ENCODE data around the gene ANKH. TPM values are rescaled to one million over a fixed set of nuclear protein-coding genes. Genes with fewer than 3 reads are reported as not detected.
"Not testable (repeated sequence)": the region's sequence is repeated elsewhere in the genome, so short reads cannot be mapped to it uniquely, and the experiment has no call there.

The ANKH gene
- polyA plus RNA-seq, 1 donor = 14.2 TPM

DNA sequence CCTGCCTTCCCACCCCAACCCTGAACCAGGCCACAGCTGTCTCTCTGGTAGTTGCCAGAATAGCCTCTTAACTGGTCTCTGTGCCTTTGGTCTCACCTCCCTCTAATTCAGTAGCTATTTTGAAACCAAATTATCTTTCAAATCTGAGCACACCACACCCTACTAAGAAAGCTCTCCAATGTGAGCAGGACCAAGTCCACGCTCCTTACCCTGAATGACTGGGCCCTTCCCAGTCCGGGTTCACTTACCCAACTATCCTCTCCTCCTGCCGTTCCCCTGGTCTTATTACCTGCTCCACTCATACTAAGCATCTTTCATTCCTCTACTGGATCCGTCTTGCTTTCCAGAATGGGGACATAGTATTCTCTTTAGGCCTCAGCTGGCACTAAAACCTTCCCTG, 16.8 kb downstream of the ANKH start:
- DNase-seq (ENCODE audit: low read depth) = no peak

DNA sequence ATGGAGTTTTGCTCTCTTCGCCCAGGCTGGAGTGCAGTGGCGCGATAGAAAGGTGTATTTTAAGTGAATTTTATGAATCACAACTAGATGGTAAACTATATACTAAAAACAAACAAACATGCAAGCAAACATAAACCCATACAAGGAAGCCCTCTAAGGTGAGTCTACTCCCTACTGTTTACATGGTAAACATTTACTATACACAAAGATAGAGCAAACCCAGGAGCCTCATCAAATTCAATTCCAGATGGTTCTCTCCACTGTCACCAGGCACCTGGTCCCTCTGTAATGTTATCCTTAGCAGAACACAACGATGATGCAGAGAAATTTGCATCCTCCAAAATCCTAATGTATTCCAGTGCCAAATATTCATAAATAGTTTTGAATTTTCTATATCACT, 17.9 kb downstream of the ANKH start:
- DNase-seq (ENCODE audit: low read depth) = no peak

DNA sequence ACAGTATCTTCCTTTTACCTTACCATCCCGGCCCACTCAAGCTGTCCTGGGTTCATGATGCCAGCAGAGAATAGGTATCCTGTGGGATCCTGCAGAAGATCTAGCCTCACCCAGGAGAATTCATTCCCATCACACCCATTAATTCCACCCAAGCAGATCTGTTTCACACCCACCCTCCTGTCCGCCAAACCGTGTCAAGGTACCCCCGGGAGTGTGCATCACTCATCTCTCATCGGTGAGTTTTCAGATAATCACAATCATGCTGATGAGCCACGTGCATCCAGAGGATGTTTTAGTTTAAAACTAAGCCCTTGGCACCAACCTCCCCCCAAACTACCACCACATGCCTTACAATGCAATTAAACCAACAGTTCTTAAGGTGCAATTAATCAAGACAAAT, 18.8 kb downstream of the ANKH start:
- no peak for DNase-seq (ENCODE audit: low read depth)

DNA sequence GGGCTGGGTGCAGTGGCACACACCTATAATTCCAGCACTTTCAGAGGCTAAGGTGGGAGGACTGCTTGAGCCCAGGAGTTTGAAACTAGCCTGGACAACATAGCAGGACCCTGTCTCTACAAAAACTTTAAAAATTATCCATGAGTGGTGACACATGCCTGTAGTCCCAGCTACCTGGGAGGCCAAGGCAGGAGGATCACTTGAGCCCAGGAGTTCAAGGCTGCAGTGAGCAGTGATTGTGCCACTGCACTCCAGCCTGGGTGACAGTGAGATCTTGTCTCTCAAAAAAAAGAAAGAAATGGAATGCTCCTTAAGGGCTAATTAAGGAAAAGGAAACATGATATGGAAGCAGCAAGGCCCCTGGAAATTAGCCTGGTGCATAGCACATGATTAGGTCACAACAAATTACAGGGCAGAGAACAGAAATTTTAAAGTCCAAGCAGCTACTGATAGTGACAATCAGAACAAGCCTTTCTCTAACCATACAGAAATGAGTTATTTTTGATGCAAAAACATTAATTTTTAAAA, 19.5 kb downstream of the ANKH start:
- no peak for DNase-seq (ENCODE audit: low read depth)

DNA sequence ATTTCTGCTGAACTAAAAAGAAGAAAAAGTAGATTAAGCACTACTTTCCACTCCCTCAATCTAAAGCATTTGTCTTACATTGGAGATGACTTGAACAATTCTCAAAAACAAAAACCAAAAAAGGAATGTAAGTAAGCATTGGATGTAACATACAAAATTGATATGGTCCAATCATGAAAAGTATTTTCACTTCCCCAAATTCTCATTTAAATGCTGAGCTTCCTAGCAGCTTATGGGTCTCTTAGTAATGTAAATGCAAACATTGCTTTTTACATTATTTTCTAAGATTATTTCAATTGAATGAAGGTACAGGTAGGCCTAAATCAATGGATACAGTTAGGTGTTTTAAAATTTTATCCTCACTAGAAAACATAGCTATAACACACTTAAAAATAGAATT, 20.0 kb downstream of the ANKH start:
- DNase-seq (ENCODE audit: low read depth) = no peak

DNA sequence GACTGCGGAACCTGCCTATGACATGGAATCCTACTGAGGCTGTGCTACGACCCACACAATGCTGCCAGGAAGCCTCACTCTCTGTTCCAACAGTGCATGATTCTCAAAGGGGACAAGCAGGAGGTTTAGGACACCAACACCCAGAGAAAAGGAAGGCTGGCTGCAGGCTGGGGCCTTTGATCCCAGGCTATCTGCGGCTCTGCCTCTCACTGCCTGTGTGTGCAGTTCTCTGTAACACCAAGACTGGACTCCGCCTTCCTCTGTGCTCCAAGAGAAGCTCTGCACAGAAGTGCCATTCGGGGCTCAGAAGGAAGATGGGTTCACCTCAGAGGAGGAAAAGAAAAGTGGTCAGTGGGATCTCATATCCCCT, 20.5 kb downstream of the ANKH start:
- no peak for DNase-seq (ENCODE audit: low read depth)

DNA sequence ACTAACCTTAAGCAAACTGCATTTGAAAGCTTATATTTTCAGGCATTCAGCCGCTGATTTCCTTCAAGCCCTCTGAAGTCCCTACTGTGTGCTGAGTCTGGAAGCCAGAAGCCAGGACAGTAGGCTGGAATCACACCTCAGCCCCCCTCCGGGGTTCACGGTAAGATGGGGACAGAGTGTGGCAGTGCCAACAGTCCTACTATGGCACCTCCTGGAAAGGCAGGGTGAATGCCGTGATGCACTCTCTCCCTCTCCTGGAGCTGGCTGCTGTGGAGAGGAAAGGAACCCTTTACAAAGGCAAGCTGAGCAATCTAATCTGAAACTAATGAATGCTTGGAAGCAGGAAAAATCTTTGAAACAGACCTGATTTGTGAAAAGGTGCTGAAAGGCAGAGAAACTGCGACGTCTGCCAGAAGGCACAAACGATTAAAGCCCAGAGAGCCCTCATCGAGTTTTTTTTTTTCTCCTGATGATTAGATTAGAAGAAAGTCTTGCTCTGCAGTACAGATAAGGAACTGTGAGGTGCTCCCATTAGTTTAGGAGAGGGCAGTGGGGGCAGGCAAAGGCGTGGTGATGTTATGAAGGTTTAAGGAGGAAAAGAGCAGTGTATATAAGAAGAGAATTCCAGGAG, 21.0 kb downstream of the ANKH start:
- DNase-seq (ENCODE audit: low read depth) = no peak

DNA sequence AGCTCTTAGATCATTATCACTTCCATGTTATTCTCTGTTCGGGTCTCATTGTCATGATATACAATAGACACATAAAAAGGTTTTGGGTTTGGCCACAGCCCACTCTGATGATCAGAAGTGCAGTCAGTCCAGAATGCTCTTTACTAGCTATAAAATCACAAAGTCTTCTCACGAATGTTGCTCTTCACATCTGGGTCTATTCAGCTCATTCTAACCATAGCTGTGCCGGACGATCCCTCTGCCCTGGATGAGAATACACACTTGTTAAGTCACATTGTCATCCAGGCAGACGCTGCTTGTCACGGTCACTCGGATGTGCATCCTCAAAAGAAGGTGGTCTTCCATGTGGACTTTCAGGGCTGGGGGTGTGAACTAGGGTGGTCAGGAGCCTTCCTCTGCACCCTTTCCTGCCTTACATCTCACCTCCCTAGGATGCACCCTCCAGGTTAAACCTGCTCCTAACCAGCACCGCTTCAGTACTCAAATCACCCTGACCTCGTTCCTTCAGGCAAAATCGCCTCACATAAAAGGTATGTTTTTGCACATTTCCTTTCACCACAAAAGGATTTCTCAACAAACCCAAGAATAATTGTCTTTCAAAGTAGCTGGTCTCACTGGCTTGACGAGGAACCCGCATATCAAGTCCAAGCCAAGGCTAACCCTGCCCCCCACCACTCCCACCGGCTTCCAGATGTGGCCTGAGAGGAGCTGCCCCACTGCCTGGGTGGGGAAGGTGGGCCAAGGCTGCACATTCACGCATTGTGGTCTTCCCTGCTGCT, 21.9 kb downstream of the ANKH start:
- no peak for DNase-seq (ENCODE audit: low read depth)

DNA sequence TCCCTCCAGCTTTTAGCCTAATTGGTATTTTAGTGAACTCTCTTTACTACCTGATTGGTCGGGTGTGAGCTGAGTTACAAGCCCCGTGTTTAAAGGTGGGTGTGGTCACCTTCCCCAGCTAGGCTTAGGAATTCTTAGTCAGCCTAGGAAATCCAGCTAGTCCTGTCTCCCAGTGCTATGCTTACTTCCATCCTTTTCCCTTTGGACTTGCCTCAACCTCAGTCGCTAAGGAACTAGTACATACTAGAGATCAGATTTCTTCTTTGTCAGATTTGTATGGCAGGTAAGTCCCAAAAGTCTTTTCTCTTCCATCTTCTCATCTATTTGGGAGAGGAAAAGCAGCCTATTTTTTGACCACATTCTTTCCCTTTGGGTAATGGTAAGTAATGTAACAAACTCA, 22.6 kb downstream of the ANKH start:
- DNase-seq (ENCODE audit: low read depth) = not testable (repeated sequence)

DNA sequence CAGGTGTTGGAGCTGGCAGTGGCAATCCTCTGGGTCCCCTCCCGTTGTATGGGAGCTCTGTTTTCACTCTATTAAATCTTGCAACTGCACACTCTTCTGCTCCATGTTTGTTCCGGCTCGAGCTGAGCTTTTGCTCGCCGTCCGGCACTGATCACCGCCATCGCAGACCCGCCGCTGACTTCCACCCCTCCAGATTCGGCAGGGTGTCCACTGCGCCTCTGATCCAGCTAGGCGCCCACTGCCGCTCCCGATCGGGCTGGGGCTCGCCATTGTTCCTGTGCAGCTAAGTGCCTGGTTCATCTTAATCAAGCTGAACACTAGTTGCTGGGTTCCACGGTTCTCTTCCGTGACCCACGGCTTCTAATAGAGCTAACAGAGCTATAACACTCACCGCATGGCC, 23.2 kb downstream of the ANKH start:
- DNase-seq (ENCODE audit: low read depth) = no peak

DNA sequence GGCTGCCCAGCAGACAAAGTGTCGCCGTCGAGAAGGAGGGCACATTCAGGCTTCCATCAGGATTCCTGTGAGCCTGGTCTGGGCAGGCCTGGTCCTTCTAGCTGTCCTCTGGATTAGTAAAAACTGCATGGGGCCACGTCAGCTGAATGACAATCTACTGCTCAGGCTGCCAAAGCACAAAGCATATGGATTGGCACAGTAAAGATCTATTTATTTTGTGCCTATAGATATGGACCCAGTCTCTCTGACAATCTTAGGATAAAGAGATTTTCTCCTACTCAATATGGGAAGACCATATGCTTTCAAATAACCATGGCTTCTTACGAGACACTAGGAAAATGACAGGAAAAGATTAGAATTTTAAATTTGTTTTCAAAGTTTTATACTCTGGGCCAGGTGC, 24.1 kb downstream of the ANKH start:
- no peak for DNase-seq (ENCODE audit: low read depth)

DNA sequence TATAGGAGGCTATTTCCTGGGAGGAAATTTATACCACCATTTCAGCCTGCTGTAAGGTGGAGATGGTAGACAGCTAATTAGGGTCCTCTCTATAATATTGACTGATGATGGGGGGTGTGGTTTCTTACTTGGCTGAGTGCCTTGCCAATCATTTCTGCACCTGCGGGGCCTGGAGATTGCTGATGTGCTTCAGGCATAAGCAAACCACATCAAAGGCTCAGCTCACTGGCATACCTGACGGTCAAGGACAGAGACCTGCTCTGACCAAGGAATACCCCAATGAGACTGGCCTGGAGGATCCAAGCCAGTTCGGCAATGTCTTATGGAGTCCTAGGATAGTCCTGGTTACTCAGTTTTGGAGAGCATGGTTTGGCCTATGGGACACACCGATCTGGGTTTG, 29.5 kb downstream of the ANKH start:
- no peak for DNase-seq (ENCODE audit: low read depth)

DNA sequence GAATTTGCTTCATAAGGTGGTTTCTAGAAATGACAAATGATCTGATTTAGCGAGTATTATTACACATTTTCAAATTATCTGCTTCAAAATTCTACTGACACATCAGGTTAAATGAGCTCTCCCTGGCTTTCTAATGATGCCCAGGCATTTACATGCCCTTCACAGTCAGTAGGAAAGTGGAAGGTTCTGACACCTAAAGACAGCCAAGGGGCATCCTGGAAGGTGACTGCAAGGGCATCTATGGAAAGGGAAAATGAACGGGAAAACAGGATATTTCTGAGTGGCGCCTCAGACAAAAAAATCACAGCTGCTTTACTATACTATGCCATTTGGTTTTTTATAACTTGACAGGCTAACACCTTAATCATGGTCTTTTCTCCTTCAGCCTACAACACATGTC, 31.0 kb downstream of the ANKH start:
- DNase-seq (ENCODE audit: low read depth) = no peak

DNA sequence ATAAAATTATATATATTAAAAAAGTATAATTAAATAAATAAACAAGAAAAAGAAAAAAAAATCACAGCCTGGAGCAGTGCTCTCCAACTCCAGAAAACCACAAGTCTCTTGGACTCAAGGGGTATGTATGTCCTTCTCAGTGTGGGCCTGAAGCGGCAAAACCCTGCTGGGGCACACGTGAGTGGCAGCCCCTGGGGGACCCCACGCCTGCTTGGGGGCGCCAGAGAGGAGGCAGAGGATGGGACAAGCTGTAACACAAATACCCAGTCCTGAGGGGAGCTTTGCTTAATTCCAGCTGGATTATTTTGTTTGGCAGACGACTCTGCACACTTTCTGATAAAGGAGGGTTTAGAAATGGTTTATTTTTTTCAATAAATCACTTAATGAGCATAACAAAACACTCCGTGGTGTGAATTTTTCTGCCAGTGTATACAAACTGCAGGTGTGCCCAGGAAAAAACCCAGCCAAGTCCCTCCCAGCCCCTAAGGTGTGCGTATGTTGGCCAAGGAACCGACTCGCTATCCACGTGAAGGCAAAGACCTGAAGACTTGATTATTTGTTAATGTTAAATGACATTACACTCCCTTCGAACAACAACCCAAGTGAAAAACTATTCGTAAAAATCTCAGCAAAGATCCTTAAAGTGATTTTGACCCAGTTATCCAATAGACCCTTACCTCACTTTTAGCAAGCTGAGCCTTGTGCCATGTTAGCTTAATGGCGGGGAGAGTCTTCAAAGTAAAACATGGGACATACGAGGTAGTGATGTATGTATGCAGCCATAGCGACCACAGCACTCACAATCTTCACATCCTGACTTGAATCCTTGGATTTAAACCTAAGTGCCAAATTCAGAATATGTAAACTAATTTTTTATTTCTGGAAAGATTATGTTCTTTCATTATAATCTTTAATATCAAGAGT, 32.9 kb downstream of the ANKH start:
- no peak for DNase-seq (ENCODE audit: low read depth)

DNA sequence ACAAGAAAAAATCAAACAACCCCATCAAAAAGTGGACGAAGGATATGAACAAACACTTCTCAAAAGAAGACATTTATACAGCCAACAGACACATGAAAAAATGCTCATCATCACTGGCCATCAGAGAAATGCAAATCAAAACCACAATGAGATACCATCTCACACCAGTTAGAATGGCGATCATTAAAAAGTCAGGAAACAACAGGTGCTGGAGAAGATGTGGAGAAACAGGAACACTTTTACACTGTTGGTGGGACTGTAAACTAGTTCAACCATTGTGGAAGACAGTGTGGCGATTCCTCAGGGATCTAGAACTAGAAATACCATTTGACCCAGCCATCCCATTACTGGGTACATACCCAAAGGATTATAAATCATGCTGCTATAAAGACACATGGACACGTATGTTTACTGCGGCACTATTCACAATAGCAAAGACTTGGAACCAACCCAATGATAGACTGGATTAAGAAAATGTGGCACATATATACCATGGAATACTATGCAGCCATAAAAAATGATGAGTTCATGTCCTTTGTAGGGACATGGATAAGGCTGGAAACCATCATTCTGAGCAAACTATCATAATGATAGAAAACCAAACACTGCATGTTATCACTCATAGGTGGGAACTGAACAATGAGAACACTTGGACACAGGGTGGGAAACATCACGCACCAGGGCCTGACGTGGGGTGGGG, 34.0 kb downstream of the ANKH start:
- not testable (repeated sequence) for DNase-seq (ENCODE audit: low read depth)

DNA sequence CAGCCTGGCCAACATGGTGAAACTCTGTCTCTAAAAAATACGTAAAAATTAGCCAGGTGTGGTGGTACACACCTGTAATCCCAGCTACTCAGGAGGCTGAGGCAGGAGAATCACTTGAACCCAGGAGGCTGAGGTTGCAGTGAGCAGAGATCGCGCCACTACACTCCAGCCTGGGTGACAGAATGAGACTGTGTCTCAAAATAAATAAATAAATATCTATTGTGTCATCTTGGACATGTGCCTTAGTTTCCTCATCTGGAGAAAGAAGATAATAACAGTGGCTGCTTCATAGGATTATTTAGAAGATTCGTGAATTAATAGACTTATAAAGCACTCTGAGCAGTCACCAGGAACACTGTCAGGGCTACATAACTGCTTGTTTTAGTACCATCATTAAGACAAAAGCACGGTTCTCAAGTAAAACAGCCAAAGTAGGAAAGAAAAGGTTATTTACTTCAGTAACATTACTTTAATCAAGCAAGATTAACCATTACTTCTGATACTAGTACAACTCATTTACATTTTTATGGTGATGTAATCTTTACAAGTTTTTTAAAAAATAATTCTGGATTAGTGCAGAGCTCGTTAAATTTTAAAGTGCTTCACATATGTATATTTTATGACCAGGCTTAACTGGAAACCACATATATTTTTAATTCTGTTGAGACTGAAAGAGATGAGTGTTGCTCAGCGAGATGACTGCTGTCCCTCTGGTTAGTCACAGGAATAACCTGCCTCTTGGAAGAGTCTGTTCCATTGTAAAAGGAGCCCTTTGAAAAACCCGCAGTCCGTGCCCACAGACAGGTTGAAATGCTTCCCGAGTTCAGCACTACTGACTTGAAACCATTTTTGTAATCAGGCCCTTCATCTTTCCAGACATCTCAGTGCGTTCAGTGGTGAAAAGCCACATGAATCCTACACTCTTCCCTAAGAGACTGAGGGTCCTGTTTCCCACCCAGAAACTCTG, 36.7 kb downstream of the ANKH start:
- DNase-seq (ENCODE audit: low read depth) = no peak

DNA sequence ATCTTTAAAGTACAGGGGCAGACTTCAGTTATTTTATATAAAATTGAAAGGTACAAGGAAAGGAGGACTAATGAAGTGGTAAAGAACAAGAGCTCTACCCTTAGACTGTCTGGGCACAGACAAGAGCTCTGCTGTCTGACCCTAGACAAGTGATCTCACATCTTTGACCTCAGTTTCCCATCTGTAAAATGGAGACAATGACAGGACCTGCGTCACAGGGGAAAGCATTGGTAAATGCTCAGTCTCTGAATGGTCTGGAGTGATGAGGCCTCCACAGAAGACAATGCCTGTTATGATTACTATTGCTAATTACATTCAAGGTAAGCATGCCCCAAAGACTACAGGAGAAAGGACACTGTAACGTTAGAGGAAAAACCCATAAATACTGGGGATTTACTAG, 37.5 kb downstream of the ANKH start:
- no peak for DNase-seq (ENCODE audit: low read depth)

DNA sequence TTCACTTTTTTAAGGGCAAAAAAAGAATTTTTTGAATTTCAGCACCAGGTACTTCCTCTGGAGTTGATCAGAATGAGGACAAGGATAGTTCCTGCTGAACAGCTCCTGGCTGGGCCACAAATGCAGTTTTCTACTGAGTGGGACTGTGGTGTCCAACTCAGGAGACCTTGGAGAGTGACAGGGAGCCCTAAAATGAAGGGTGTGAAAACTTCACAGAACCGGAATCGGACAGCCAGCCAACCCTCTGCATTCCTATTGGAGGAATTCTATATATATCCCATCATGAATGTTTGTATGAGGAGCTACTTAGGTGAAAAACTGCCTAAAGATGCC, 40.6 kb downstream of the ANKH start:
- DNase-seq (ENCODE audit: low read depth) = no peak

DNA sequence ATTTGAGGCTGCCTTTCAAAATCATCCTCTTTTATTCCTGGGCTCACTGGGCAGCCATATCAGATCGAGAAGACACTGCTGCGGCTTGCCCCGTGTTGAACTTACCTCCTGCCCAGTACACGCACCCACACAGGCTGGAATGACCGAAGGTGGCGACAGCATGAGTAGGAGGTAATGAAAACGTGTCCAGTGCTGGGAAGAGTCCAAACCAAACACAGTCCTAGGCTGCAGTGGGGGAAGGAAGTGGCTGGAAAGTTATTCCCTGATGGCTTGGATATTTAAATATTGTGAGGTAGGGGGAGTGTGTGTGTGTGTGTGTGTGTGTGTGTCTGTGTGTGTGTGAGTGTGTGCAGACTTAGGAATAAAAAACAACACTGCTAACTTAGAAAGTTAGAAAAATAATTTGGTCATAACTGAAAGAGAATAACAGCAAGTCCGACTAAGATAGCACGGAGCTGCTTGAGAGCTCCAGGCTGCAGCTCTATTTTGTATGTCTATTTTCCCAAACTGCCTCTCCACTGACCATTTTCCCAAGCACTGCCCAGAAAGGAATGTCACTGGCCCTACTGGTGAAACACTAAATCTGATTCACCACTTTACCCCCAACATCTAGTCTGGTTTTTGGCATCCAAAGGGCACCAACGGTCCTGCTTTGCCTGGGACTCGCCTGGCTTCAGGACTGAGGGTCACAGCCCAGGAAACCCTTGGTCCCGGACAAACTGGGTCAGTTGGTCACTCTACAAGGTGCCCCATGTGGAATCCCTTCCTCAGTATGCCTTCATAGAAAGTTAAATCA, 41.2 kb downstream of the ANKH start:
- no peak for DNase-seq (ENCODE audit: low read depth)

DNA sequence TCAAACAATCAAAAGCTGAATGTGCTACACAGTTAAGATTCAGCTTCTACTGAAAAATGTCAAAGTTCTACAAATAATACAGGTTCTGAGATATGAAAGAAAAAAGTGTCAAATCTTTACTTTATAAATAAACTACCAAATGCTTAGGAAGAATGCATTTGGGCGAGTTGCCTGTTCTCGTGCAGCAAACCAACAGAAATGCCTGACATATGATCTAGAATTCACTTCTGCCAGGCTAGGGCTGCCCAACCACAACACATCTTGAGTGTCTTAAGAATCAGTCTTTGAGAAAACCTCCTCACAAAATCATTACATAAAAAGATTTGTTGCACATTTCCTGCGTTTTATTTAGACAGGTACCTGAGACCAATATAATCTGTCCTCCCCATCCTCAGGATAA, 42.2 kb downstream of the ANKH start:
- DNase-seq (ENCODE audit: low read depth) = no peak

Data from forelimb muscle (tissue), 1 donor.